OCI-LY3 (cell line): ENCODE measurements around the gene AIPL1.

Source experiments
- CTCF ChIP-seq: fragments of 200-600, 300-600 bp; sonication (generic); IDR thresholded peaks from 2 replicates; pipeline ENCODE4 v1.5.1; 2014; ENCODE audit warnings: antibody characterized with exemption, low read length, low read depth
- EZH2phosphoT487 ChIP-seq: fragments of 200-600 bp; shearing (Covaris generic); IDR thresholded peaks from 2 replicates; pipeline ENCODE4 v1.6.1; 2018; ENCODE audit warnings: antibody characterized with exemption, mixed run types, low read depth

- TF ChIP-seq CTCF (no peak), EZH2phosphoT487 (no peak)
Observed at GRCh38 chr17:6456321-6456720, 21.4 kb upstream of the AIPL1 start.
